HG02840 (cell line): ENCODE measurements around the gene DVL3.
"Not testable (repeated sequence)": the region's sequence is repeated elsewhere in the genome, so short reads cannot be mapped to it uniquely, and the experiment has no call there.

Experiments
- ATAC-seq: cut with Tn5 transposase; IDR thresholded peaks from one replicate; pipeline ENCODE4 v1.9.1; 2021; ENCODE audit warnings: mild to moderate bottlenecking, moderate library complexity, moderate number of reproducible peaks; ENCODE audit not compliant: unreplicated experiment, low FRiP score

The DVL3 gene

DNA sequence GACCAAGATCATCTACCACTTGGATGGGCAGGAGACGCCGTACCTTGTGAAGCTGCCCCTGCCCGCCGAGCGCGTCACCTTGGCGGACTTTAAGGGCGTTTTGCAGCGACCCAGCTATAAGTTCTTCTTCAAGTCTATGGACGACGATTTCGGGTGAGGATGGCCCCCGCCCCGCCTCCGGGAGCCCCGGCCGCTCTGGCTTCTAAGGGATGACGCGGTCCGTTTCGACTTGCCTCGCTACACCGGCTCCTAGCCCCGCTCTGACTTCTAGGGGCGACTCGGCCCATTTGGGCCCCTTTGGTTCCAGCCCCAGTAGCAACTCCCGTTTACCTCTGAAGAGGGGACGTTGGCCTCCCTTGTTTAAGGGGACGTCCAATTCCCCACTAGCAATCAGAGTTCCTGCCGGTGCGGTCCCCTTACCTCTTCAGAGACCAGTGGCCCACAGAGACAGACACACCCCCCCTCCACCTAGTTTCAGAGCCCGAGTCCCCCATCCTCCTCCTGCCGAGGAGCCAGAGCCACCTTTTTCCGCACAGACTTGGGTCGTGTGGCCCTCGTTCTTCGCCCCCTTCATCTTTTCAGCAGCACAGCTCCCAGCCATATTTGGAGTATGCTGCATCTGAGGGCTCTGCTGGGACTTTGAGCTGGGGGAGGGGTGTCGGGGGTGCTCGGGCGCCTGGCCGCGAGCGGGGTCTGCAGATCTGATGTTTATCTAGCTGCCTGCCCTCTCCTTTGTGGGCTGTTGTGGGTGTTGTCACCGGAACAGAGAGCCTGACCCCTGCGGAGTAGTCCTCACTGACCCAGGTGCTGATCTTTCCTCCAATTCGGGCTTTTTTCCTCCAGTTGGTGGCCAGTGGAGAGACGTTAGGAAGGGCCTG is 706 bp downstream of the DVL3 start:
- ATAC-seq = peak; percentile 37

GRCh38 chr3:184156522-184156955 is 1.4 kb downstream of the DVL3 start:
- ATAC-seq = no peak

- no peak for ATAC-seq
Observed at GRCh38 chr3:184157206-184157605, 2.0 kb downstream of the DVL3 start.

DNA sequence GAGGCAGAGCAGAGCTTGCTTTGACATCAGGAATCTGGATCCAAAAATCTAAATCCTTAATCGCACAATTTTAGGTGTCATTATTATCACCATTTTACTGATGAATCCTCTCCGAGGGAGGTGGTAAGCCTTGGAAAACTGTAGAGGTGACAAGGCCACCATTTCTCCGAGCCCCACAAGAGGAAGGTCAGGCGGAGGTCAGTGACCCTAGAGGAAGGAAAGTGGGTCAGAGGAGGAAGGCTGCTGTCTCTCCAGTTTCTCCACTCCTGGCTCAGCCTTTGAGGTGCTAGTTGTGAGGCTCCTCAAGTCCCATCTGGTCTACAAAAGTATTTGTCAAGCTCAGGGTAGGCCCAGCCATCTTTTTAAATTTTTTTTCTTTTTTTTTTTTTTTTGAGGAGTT is 3.2 kb downstream of the DVL3 start:
- no peak for ATAC-seq

DNA sequence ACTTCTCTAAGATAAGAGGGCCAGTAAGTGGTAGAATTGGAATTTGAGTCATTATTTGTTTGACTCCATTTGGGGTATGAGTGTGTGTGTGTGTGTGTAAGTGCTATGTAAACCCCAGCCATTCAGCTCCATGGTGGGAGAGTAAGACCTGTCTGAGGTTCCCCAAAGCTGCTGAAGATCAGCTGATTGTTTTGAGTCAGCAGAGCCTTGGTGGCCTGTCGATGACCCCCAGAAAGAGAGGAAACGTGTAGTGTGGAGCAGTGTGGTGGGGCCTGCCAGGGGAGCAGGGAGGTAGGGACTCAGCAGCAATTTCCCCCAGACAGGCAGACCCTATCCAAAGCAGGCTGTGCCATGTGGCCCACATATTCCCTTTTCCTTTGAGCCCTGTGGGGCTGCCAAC is 5.3 kb downstream of the DVL3 start:
- ATAC-seq = no peak

DNA sequence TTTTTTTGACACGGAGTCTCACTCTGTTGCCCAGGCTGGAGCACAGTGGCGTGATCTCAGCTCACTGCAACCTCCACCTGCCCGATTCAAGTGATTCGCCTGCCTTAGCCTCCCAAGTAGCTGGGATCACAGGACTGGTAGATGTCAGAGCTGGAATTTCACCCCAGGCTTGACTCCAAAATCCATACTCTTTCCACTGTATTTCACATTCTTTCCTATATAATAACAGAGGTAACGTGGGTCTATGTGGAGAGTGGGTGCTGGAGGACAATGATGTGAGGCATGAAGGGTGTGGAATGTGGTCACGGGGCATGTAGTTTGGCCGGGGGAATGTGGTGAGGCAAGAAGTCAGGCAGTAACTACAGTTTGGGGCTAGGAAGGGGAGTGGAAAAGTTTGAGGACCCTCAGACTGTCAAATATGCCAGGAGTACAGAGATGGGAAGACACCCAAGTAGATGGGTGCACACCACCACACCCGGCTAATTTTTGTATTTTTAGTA is 7.4 kb downstream of the DVL3 start:
- ATAC-seq = not testable (repeated sequence)

GRCh38 chr3:184164648-184165330 is 9.6 kb downstream of the DVL3 start:
- ATAC-seq = no peak

GRCh38 chr3:184165543-184165942 is 10.4 kb downstream of the DVL3 start:
- ATAC-seq = no peak

DNA sequence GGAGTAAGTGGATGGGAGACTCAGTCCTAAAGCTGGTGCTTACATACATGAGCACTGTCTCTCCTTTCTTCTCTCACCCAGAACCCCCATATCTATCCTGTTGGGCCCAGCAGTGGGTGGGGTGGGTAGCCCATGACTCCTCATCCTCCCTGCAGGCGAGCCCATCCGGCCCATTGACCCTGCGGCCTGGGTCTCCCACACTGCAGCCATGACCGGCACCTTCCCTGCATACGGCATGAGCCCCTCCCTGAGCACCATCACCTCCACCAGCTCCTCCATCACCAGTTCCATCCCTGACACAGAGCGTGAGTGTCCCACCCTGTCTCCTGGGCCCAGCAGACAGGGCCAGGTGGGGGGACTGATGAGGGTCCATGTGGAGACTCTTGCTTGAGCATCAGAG is 11.5 kb downstream of the DVL3 start:
- no peak for ATAC-seq

GRCh38 chr3:184167786-184168185 is 12.6 kb downstream of the DVL3 start:
- ATAC-seq = no peak

DNA sequence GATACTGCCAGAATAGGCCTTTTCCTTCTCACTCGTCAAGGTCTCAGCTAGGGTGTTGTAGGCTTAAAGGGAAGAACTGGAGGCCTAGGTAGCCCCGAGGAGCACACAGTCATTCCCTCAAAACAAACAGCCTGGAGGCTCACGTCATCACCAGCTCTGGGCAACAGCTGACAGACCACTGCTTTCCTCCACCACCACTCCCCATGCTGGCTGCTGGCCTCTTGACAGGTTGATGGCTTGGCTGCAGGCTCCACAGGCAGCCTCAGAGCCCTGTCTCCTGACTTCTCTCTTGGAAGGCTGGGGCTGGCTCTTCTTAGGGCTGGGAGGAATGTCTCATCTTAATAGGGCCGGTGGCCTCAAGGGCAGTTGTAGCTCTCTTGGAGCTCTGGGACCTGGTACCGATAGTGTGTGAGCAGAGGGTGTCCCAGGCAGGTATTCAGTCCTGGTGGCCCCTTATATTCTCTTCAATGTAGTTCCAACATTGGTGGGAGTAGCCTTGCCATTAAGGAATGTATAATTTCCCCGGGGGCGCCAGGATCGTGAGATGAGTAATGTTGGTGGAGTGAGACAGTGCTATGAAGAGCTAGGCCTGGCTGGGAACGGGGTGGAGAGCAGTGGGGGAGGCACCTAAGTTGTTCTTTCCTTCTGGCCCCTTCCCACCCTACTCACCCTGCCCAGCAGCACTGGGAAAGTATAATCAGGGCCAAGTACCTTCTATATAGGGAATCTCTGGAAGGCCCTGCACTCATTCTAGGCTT is 13.4 kb downstream of the DVL3 start:
- ATAC-seq = no peak

- ATAC-seq = no peak
Observed at GRCh38 chr3:184169896-184170875, 15.0 kb downstream of the DVL3 start.

- ATAC-seq = no peak
Observed at GRCh38 chr3:184171562-184171961, 16.4 kb downstream of the DVL3 start.

GRCh38 chr3:184172681-184173373 is 17.6 kb downstream of the DVL3 start:
- no peak for ATAC-seq

GRCh38 chr3:184173374-184173722 is 18.2 kb downstream of the DVL3 start:
- no peak for ATAC-seq

DNA sequence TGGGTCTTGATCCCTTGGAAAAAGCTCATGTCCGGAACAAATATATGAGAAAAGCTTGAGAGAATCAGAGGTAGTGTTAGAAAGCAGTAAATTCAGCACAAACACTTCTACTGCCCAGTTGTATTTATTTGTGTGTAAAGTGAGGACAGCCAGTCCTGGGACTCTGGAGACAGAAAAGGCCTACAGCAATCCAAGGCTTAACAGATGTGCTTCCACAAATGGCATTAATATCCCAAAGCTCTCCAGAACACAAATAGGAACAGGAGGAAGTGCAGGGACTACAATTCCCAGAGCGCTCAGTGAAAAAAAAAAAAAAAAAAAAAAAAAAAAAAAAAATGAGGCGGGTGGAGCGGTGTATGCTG is 19.1 kb downstream of the DVL3 start:
- ATAC-seq = no peak

GRCh38 chr3:184174646-184175492 is 19.7 kb downstream of the DVL3 start, which contains the start of gene AP2M1:
AP2M1 (plus strand) TSS chr3:184174855; CDS start chr3:184176994, 2,139 bp downstream.
- ATAC-seq = peak; percentile 94

DNA sequence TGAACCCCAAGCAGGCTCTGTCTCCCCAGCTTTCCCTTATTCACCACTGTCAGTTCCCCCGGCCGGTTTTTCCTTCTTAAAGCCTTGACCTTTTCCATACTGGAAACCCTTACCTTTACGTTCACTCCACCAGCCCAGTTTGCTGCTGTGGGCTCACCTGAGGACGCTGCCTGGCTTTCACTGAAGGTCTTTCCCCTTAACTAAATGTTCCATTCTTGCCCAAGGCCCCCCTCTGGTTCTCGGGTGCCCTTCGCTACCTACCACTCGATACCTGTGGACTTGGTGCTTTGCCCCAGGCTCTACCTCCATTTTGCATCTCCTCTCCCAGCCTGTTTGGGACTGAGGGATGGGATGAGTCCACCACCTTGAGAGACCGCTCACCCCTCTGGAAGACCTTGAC is 20.3 kb downstream of the DVL3 start:
- no peak for ATAC-seq
